ENCODE measurements around the gene EHD3.

Gene EHD3

DNA sequence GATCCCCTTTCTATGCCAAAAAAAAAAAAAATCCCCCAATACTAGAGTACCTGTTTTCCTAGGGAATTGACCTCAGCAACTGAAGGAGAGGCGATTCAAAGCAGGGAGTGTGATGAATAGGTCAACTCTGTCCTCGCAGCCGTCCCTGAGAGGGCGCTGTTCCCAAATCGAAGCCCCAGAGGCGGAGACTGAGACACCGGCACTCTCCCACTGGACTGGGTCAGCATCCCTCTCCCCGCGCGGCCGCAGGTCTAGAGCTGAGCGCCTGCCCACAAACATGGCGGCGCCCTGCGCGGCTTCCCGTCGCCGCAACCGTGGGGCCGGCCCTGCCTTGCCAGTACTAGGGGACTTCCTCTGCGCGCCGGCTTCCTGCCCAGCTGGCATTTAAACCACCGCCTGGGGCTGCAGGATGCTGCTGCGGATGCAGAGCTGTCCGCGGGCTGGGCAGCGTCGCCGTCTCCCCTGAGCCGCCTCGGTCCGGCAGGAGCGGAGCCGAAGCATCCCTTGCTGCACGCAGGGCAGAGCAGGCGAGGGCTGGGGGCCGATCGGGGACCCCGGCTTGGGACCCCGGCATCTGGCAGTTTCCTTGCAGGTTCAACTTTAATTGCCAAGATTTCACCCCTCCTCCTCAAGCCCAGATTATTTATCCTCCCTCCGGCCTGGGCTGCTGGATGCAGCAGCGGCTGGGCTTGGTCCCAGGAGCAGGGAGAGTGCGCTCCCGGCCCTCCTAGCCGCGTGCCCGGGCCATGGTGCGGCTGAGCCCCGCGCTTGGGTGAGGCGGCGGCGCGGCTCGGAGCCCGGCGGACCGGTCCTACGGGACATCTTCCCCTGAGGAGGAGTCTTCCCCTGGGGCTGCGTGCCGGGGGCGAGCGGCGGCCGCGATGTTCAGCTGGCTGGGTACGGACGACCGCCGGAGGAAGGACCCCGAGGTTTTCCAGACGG lies at the start of gene EHD3:
TSS of gene EHD3 (plus strand) at position 412 of the 942 bp plus-strand sequence. CDS start at position 882, 470 bp downstream.
- peak; percentile 86 for DNase-seq (ENCODE audit: low spot score)

DNA sequence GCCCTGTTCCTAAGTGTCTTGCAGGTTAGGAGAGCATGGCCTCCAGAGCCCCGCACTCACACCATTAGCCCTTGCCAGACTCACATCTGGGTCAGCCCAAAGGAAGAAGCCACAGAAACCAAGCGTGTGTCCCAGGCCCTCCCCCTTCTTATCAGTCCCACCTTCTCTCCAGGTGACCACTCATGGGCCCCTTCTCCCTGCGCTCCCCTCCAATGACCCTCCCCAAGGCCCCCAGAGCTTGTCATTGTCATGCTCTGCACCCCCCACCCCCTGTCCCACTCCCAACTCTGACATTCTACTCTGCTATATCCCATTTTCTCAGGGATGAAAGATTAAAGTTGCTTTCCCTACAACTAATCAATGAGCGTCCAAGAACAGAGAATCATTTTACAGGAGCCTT lies 46.8 kb upstream of the EHD3 start:
- no peak for DNase-seq (ENCODE audit: low spot score)

DNA sequence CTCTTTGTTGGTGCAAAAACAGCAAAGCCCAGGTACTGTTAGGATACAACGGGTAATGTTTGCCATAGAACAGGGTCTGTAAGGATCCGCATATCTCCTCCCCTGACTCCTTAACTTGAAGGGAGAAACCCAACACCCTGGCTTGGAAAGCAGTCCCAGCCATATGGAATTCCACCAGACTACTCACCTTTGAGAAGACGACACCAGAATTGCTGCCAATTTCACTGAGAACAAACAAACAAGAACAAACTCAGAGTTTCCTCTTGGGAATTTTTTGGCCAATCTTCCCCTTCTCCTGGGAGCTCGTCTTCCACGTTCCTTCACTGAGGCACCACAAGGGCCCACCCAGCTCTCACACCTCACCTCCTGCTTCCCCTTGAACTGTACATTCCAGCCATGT lies 45.8 kb upstream of the EHD3 start:
- no peak for DNase-seq (ENCODE audit: low spot score)

DNA sequence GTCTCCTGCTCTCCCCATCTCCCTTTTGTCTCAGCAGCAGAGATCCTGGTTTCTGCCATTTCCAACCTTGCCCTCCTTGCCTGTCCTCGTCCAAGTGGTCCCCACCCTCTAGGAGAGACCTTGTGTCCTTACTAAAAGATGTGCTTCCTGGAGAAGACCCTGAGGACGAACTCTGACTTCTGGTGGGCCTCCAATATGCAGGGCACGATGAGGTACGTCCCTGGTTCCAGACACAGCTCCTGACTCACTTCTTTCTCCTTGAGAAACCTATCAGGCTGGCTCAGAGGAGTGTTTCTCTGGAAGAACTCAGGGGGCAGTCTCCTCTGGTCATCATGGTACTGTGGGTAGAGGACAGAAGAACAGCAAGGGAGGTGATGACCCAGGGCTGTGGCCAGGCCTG lies 44.8 kb upstream of the EHD3 start:
- no peak for DNase-seq (ENCODE audit: low spot score)

DNA sequence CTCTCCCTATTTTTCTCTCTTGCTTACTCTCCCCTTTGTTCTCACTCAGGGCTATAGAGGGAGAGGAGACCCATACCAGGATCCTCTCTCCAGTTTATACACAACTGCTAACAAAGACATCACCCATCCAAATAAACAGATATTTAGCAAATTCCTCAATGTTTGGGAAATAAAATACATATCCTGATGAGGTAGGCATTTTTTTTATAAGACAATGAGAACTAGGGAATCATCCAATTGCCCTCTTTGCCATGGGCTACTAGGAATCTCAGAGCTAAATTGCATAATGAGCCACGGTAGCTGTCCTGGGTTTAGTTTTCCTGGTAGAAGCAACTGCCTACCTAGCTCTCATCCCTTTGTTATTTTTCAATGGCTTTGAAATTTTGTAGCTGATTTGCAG lies 43.8 kb upstream of the EHD3 start:
- no peak for DNase-seq (ENCODE audit: low spot score)

DNA sequence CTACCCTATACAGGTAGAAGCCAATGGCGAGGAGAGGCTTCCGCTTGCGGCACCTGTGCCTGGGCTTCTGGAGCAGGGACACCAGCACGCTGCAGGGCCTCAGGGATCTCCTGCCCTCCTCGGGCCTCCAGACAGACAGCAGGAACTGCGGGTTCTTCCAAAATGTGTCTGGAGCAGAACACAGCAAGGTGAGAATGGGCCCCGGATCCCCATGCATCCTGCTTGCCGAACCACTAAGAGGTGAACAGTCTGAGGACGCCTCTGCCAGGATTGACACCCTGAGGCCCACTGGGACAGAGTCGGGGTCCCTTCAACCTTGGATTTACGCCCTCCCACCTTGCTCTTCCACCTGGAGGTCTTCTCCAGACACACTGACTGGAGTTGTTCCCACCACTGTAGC lies 42.0 kb upstream of the EHD3 start:
- no peak for DNase-seq (ENCODE audit: low spot score)

DNA sequence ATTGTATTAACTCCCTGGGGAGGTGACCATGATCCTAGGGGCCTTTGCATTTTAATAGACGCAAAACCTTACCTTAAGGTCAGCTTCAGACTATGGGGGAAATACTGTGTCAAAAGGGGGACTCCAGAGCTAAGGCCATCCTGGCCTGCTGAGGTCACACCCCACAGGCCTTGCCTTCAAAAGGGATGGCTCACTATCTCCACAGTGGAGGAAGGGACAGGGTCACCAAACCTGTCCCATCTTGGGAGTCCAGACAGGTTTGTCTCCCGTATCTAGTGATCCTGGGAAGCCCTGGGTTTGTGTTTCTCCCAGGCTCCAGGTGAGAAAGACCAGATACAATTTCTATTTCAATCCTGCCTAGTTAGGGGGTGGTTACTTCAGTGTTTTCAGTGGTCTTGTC lies 41.6 kb upstream of the EHD3 start:
- DNase-seq (ENCODE audit: low spot score), result no peak

DNA sequence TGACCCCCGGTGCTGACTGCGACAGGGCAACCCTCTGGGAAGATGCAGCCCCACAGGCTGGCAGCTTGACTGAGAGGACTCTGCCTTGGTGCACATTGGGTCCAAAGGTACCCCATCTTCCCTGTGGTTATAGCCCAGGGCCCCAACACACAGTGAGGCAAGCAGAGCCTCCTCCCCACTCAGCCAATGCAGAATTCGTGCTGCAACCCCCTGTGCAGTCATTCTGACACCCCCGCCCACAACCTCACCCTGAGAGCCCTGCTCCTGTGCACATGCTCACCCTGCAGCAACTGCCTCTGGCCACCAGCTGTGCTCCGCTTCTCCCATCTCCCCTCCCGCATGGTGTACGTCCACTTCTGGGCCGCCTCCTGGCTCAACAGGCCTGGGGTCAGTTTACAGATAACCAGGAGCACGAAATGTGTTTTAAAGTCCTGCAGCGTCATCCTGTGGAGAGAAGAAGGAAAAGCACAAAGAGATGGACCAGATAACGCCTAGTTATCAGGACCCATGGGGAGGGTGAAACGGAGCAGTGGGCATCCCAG lies 41.0 kb upstream of the EHD3 start:
- no peak for DNase-seq (ENCODE audit: low spot score)

DNA sequence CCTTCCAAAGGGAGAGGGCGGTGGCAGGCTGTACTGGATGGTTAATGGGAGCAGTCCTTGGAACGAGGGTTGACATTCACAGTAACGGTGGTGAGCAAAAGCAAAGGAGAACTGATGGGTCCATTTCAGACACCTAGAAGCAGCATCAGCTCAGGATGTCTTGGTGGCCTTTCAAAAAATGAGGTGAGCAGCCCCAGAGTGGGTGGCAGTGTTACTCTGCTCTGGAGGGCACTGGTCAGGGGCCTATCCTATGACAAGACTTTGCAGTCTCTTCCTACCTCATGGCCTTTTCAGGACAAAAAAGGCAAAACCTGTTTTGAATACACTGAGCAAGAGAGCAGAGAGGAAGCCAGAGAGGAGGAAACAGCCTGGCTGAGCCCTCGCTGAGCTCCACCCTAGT lies 40.1 kb upstream of the EHD3 start:
- no peak for DNase-seq (ENCODE audit: low spot score)

DNA sequence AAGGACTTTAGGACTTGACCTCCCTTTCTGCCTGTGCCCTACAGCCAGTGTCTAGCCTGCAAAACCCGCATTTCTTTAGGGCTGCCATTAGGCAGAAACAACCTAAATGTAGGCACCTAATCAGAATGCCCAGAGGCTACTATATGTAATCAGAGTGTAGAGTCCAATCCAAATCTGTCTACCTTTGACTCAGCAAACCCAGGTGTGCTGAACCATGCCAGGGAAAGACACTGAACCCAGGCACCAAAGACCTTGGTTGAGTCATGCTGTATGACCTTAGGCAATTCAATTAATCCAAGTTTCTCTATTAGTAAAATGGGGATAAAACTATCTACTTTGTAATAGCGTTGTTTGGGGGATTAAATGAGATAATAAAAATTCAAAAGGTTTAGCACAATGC lies 37.3 kb upstream of the EHD3 start:
- no peak for DNase-seq (ENCODE audit: low spot score)

DNA sequence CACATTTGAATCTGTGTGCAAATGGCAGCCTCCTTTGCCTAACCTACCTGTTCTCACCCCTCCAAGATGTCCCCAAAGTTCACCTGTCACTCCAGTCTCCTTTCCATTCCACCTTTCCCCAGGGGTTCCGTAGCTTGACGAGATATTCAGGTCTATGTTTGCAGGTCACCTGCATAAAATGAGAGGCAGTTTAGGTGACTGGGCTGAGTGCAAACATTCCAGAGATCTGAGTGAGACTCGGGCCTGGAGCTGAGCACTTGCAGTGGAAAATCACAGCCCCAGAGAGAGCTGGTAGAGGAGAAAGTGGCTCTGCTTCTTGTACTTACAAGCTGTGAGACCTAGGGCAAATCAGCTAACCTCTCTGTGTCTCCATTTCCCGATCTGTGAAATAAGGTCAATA lies 36.8 kb upstream of the EHD3 start:
- DNase-seq (ENCODE audit: low spot score), result no peak

DNA sequence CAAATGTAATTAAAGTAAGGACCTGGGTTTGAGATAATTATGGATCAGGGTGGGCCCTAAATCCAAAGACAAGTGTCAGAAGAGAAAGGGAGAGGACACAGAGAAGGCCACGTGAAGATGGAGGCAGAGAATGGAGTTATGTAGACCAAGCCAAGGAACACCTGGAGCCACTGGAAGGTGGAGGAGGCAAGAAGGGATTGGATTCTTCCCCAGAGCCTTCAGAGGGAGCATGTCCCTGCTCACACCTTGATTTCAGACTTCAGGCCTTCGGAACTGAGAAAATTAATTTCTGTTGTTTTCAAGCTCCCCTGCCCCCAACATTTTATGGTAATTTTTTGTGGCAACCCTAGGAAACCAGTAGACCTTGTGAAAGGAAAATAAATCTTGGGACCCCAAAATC lies 36.3 kb upstream of the EHD3 start:
- DNase-seq (ENCODE audit: low spot score), result no peak

DNA sequence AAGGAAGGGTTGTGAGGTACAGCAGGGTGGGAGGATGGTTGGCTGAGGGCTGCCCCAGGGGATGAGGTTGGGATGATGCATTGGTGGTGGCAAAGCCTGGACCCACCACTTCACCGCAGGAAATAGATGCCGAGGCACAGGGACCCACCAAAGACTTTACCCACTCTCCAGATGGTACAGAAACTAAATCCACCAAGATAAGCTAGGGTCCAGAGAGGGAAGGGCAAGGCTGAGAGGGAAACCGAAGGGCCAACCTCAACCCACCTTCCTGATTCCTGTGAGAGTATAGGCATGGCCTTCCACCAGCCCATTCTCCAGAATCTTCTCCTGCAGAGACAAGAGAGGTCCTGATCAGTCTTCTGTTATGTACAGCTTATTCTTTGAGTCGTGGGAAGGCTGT lies 34.7 kb upstream of the EHD3 start:
- DNase-seq (ENCODE audit: low spot score), result no peak

DNA sequence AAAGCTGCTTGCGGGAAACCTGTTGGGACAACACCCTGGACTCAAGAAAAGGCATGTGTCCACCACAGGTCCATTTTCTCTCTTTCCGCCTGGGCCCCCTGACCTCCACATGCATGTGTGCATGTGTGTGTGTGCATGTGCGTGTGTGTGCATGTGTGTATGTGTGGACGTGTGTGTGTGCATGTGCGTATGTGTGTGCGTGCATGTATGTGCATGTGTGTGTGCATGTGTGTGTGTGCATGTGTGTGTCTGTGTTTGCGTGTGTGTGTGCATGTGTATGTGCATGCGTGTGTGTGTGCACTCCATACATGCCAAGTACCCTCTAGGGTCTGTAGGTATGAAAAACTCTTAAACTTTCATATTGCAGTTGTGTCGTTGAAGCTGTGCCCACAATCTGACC lies 33.0 kb upstream of the EHD3 start:
- DNase-seq (ENCODE audit: low spot score), result no peak

DNA sequence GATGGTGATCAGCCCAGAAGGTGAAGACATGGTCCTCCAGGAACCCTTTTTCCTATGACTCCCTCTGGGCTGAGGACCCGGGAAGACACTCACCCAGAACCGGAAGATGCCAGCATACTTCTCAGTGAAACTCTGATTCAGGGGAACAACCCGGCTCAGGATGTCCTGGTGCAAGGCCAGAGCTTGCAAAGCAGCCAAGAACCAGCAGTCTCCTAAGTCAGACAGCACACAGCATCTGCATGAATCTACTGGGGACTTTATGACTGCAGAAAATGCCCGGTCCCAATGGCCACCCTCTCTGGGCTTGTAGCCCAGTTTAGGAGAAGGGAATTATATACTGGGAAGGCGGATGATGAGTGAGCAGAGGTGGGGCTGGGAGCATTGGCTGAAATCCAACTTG lies 31.9 kb upstream of the EHD3 start:
- DNase-seq (ENCODE audit: low spot score), result no peak

DNA sequence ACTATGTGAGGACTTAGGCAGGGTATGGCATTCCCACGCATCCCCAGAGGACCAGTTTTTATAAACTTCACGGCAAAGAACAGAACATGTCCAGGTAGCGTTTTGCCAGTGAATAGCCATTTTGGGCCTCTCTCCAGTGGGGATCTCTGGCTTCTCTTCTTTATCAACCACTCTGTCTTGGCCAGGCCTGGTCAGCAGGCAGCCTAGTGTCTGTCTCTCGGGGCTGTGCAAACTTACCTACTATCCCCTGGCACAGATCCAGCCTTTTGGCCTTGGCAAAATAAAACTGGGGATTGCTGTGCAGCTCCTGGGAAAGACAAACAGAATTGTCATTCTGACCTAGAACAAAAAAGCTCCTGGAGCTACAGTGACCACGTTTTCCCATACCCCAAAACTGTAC lies 31.1 kb upstream of the EHD3 start:
- no peak for DNase-seq (ENCODE audit: low spot score)

DNA sequence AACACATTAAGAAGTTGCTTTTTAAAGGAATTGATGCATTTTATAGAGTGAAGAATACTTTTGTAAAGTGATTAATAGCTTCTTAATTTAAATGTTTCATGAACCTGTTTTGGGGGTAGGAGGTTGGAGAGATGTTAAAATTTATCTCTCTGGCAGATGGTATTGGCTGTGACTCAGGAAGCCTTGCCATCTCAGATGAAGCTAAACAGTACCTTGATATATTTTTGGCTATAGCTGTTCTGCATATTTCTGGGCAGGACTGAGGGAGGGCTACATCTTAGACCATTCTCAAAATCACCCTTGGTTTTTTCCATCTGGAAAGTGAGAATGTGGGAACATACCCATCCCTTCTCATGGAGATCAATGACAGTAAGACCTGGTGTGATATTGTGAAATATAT lies 30.0 kb upstream of the EHD3 start:
- DNase-seq (ENCODE audit: low spot score), result no peak

DNA sequence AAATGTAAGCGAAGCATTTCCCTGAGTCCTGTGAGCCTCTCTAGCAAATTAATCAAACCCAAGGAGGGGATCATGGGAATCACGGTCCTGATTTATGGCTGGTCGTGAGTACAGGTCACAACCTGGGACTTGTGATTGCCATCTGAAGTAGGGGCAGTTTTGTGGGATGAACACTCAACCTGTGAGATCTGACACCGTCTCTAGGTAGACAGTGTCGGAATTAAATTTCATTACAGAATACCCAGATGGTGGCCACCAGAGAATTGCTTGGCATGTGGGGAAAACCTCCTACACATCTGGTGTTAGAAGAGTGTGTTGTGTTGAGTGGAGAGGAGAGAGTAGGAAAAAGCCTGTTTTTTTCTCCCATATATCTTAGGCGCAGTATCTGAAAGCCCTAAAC lies 29.2 kb upstream of the EHD3 start:
- DNase-seq (ENCODE audit: low spot score), result no peak

DNA sequence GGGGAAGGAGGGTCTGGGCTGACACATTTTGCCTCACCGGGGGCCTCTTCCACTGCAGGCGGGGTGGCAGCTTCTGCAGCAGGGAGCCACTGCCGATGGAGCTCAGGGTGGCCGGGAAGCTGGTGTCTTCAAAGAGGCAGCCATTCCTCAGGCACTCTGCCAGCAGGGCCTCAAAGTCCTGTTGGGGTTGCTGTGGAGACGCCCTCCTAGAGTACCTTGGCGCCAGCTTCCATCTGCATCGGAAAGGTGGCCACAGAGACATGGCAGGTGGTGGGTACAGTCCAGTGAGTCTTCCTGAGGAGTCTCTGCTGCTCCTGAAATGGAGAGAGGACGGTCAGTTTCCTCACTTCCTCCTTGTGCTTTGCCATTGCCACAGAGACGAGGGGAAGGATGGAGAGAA lies 28.8 kb upstream of the EHD3 start:
- DNase-seq (ENCODE audit: low spot score), result no peak

DNA sequence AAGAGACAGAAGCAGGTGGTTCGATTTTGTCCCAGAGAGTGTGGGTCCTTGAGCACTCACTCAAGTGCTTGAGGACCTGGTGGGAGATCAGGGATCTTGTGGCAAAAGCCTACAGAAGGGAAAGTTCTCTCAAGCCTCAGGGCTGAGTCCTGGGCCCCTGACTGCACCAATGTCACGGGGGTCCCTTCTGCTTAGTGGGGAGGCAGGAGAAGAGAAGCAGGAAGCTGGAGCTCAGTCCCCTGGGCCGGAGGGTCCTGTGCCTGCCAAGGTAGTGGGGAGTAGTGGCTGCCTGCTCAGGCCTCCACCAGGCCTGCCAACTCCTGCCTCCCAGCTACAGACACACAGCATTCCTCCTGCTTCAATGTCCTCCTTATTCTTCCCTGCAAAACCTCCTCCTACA lies 28.3 kb upstream of the EHD3 start:
- DNase-seq (ENCODE audit: low spot score), result no peak

DNA sequence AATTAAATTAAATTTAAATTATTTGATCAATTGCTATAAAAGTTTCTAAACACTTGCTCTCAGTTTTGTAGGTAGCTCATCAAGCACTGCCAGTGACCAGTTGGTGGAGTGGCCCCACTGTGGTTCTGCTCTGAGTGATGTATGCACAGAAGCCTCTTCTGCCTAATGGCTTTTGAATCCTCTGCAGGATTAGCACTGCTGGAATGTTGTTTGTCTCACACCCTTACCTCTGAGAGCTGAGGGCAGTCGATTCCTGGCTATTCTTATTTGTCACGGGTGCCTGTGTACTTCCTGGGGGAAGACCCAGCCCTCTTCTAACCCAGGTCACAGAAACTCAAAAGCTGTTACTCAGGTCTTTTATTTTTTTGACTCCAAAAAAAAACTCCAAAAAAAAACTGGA lies 26.2 kb upstream of the EHD3 start:
- no peak for DNase-seq (ENCODE audit: low spot score)

DNA sequence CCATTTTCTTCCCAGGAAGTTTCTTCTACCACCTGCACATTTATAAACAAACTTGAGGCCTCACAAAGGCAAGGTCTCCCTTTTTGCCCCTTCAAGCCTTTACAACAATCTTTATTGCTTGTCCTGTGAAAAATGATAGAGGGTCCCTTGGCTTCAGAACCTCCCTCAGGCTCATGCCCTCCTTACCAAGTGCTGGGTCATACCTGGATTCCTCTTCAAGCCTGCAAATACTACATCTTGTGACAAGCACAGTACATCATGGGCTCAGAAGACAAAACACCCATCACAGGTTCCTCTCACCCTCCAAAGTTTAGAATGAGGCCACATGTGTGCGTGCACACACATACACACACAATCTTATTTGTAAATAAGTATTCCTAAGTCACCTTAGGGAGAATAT lies 25.7 kb upstream of the EHD3 start:
- DNase-seq (ENCODE audit: low spot score), result no peak

DNA sequence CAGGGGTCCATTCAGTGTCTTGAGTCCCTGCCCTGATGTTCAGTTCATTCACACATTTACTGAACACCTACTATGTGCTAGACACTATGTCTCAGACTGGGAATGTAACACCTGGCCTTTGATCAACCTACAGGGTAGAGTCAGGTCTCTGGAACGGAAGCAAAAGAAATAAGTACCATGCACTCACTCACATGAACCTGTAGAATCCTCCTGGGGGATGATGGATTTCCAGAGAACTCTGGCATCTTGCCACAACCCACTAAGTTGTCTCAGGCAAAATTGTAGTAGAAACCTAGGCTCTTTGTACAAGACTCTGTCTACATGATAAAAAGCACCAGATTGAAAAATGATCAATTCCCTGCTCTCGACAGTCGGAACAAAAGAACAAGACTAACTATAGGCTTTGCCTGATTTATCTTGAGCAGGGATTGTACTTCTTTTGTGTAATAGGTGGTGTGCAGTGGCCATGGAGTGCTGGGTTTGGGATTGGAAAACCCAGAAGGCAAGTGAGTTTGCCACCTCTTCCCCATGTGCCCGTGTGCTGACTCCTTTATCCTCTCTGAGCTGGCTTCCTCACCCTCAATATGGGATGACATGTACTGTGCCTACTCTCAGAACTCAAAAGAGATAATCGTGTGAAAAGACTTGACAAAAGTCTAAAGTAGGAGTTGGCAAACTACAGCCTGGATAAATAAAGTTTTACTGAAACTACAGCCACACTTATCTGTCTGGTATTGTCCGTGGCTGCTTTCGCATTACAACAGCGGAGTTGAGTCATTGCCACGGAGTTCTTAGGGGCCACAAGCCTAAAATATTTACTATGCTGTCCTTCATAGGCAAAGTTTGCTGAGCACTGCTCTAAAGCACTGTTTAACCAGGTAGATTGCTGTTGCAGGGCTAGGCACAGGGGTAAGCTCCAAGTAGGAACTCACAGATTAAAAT lies 21.0 kb upstream of the EHD3 start:
- DNase-seq (ENCODE audit: low spot score), result no peak
